Measurements from ENCODE around the gene NFKB2. TPM values are rescaled to one million over a fixed set of nuclear protein-coding genes. Genes with fewer than 3 reads are reported as not detected.

The NFKB2 gene
- total RNA-seq, 1 experiment from 2014 or later = 27.6 TPM

GRCh38 chr10:102420714-102421506 is 25.4 kb downstream of the NFKB2 start, which contains the start of gene FBXL15 (continued):
- no peak for TF ChIP-seq ZNF532 (CRISPR knock-in tag; IDR thresholded peaks at IDR 0.05; ENCODE audit: borderline replicate concordance)
- TF ChIP-seq ZNF281 (CRISPR knock-in tag; IDR thresholded peaks at IDR 0.05) = no peak
- TF ChIP-seq SOX15 (CRISPR knock-in tag; IDR thresholded peaks at IDR 0.05) = no peak
- no peak for TF ChIP-seq ZNF512 (CRISPR knock-in tag; IDR thresholded peaks at IDR 0.05; ENCODE audit: borderline replicate concordance)
- no peak for TF ChIP-seq ELF4 (CRISPR knock-in tag; IDR thresholded peaks at IDR 0.05; ENCODE audit: low read depth)
- TF ChIP-seq GABPB1 (CRISPR knock-in tag; IDR thresholded peaks at IDR 0.05) = peak; percentile 7
- no peak for TF ChIP-seq ZNF263 (CRISPR knock-in tag; IDR thresholded peaks at IDR 0.05; ENCODE audit: low read depth)
- TF ChIP-seq ZMAT4 (CRISPR knock-in tag; IDR thresholded peaks at IDR 0.05) = no peak
- TF ChIP-seq E2F5 (CRISPR knock-in tag; IDR thresholded peaks at IDR 0.05) = no peak
- TF ChIP-seq NR1H2 (CRISPR knock-in tag; IDR thresholded peaks at IDR 0.05) = no peak
- TF ChIP-seq KAT7 (CRISPR knock-in tag; IDR thresholded peaks at IDR 0.05; ENCODE audit: borderline replicate concordance) = no peak; the same call in 1 of the 2 replicates
- no peak; the same call in 1 of the 2 replicates for TF ChIP-seq ZNF232 (CRISPR knock-in tag; IDR thresholded peaks at IDR 0.05)
- TF ChIP-seq ATF2 (CRISPR knock-in tag; IDR thresholded peaks at IDR 0.05; ENCODE audit: borderline replicate concordance, low read depth) = no peak
- peak; percentile 95 for TF ChIP-seq ARID4B (CRISPR knock-in tag; IDR thresholded peaks at IDR 0.05; ENCODE audit: borderline replicate concordance)
- TF ChIP-seq PRRX2 (CRISPR knock-in tag; IDR thresholded peaks at IDR 0.05) = no peak
- TF ChIP-seq CREM (CRISPR knock-in tag; IDR thresholded peaks at IDR 0.05) = no peak; the same call in 1 of the 2 replicates
- TF ChIP-seq HMGA2 (CRISPR knock-in tag; IDR thresholded peaks at IDR 0.05) = peak; percentile 13; the same call in 1 of the 2 replicates
- TF ChIP-seq MXD4 (CRISPR knock-in tag; IDR thresholded peaks at IDR 0.05; ENCODE audit: borderline replicate concordance) = no peak
- TF ChIP-seq IRF1 (CRISPR knock-in tag; IDR thresholded peaks at IDR 0.05) = no peak
- TF ChIP-seq ZNF121 (CRISPR knock-in tag; IDR thresholded peaks at IDR 0.05) = no peak
- TF ChIP-seq RELA (CRISPR knock-in tag; IDR thresholded peaks at IDR 0.05; ENCODE audit: borderline replicate concordance) = no peak

Measured in WTC11 (cell line).